SK-N-SH treated with all-trans-retinoic acid at 6 μM for 48 hours (cell line): ENCODE results near the gene CACNA1A.

Experiments
- ATAC-seq: fragments of 200-7000 bp; cut with Tn5 transposase; 3 replicates; pipeline ENCODE4 v1.9.1; 2020; ENCODE audit warnings: mild to moderate bottlenecking, moderate library complexity
- ARNTL ChIP-seq: fragments of 450-650 bp; formaldehyde crosslinking; IDR thresholded peaks from 2 replicates; pipeline ENCODE4 v1.5.0; 2020; ENCODE audit warnings: low read depth, mild to moderate bottlenecking, moderate library complexity, borderline replicate concordance
- BACH2 ChIP-seq: fragments of 250-450 bp; sonication (Bioruptor Pico); IDR thresholded peaks from 2 replicates; pipeline ENCODE4 v1.9.0; 2021; ENCODE audit warnings: mild to moderate bottlenecking, borderline replicate concordance
- CSDC2 ChIP-seq: fragments of 250-450 bp; sonication (Bioruptor Pico); IDR thresholded peaks from 2 replicates; pipeline ENCODE4 v1.5.0; 2020; ENCODE audit warnings: mild to moderate bottlenecking, moderate library complexity
- ESRRG ChIP-seq: fragments of 250-450 bp; sonication (Bioruptor Pico); IDR thresholded peaks from 2 replicates; pipeline ENCODE4 v1.6.1; 2021; ENCODE audit warnings: mild to moderate bottlenecking
- GLIS3 ChIP-seq: fragments of 250-450 bp; sonication (Bioruptor Pico); IDR thresholded peaks from 2 replicates; pipeline ENCODE4 v1.5.0; 2020; ENCODE audit warnings: mild to moderate bottlenecking, moderate library complexity
- ISL1 ChIP-seq: fragments of 250-450 bp; sonication (Bioruptor Pico); IDR thresholded peaks from 2 replicates; pipeline ENCODE4 v2.1.2; 2022; ENCODE audit warnings: mild to moderate bottlenecking, moderate library complexity
- OSR1 ChIP-seq: fragments of 250-450 bp; sonication (Bioruptor Pico); IDR thresholded peaks from 2 replicates; pipeline ENCODE4 v1.8.0; 2022; ENCODE audit warnings: moderate library complexity, mild to moderate bottlenecking, inconsistent platforms
- PPARA ChIP-seq: fragments of 250-450 bp; sonication (Bioruptor Pico); IDR thresholded peaks from 2 replicates; pipeline ENCODE4 v1.5.0; 2020; ENCODE audit warnings: mild to moderate bottlenecking, borderline replicate concordance
- RARB ChIP-seq: fragments of 250-450 bp; sonication (Bioruptor Pico); IDR thresholded peaks from 2 replicates; pipeline ENCODE4 v1.8.0; 2021; ENCODE audit warnings: mild to moderate bottlenecking, moderate library complexity
- SNAI2 ChIP-seq: fragments of 250-450 bp; sonication (Bioruptor Pico); IDR thresholded peaks from 2 replicates; pipeline ENCODE4 v1.5.0; 2020; ENCODE audit warnings: mild to moderate bottlenecking, moderate library complexity
- TCF4 ChIP-seq: fragments of 250-450 bp; sonication (Bioruptor Pico); IDR thresholded peaks from 2 replicates; pipeline ENCODE4 v1.8.0; 2021; ENCODE audit warnings: mild to moderate bottlenecking, moderate library complexity, borderline replicate concordance
- TOX ChIP-seq: fragments of 250-450 bp; sonication (Bioruptor Pico); IDR thresholded peaks from 2 replicates; pipeline ENCODE4 v1.8.0; 2021; ENCODE audit warnings: mild to moderate bottlenecking, moderate library complexity, borderline replicate concordance
- ZC3H10 ChIP-seq: fragments of 250-450 bp; sonication (Bioruptor Pico); IDR thresholded peaks from 2 replicates; pipeline ENCODE4 v1.5.1; 2021; ENCODE audit warnings: mild to moderate bottlenecking, moderate library complexity
- ZFP3 ChIP-seq: fragments of 250-450 bp; sonication (Bioruptor Pico); IDR thresholded peaks from 2 replicates; pipeline ENCODE4 v1.5.0; 2020; ENCODE audit warnings: mild to moderate bottlenecking, moderate library complexity
- ZNF565 ChIP-seq: fragments of 450-650 bp; formaldehyde crosslinking; conservative IDR thresholded peaks from 2 replicates; pipeline ENCODE4 v1.5.0; 2020; ENCODE audit warnings: low read depth, mild to moderate bottlenecking, moderate library complexity
- ZNF70 ChIP-seq: fragments of 450-650 bp; formaldehyde crosslinking; IDR thresholded peaks from 2 replicates; pipeline ENCODE4 v1.5.0; 2020; ENCODE audit warnings: mild to moderate bottlenecking, moderate library complexity
- ZNF8 ChIP-seq: fragments of 450-650 bp; formaldehyde crosslinking; IDR thresholded peaks from 2 replicates; pipeline ENCODE4 v1.5.0; 2020; ENCODE audit warnings: mild to moderate bottlenecking, moderate library complexity
- TF ChIP-seq, protein P1 (sequence below): fragments of 250-450 bp; sonication (Bioruptor Pico); IDR thresholded peaks from 2 replicates; pipeline ENCODE4 v1.5.1; 2020; ENCODE audit warnings: low read depth, mild to moderate bottlenecking, moderate library complexity
- TF ChIP-seq, protein P2 (sequence below): fragments of 250-450 bp; sonication (Bioruptor Pico); IDR thresholded peaks from 2 replicates; pipeline ENCODE4 v1.5.1; 2021; ENCODE audit warnings: mild to moderate bottlenecking, moderate library complexity
- TF ChIP-seq, protein P3 (sequence below): fragments of 250-450 bp; sonication (Bioruptor Pico); IDR thresholded peaks from 2 replicates; pipeline ENCODE4 v1.8.0; 2020; ENCODE audit warnings: mild to moderate bottlenecking, moderate library complexity, borderline replicate concordance
- TF ChIP-seq, protein P4 (sequence below): fragments of 250-450 bp; sonication (Bioruptor Pico); IDR thresholded peaks from 2 replicates; pipeline ENCODE4 v1.8.0; 2021; ENCODE audit warnings: low read depth, mild to moderate bottlenecking, moderate library complexity, borderline replicate concordance

Gene CACNA1A

DNA sequence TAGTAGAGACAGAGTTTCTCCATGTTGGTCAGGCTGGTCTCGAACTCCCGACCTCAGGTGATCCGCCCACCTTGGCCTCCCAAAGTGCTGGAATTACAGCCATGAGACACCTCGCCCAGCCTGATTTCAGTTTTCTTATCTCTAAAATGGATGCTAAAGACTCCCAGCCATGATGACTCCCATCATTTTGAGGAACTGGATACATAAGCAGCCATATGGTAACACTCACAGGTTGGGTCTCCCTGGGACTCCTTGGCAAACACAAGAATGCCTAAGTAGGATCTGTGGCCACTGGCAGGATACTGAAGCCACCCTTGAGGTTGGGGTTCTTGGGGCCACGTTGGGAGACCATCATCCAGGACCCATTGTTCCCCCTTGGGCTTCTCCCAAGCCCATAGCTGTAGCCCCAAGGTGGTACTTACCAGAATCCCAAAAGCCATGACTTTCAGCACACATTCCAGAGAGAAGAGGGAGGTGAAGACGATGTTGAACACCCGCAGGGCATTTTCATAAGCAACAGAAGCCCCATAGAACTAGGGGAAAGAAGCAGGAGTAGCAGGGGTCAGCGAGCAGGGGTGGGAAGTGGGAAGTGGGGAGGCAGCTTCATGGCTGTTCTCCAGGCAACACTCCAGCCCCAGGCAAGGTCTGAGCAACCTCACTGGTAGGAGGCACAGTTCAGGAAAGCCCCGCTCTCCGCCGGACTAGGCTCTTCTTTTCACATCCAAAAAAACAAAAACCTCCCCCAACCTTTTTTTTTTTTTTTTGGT lies 253.5 kb downstream of the CACNA1A start:
- no peak for TF ChIP-seq ZNF8 (CRISPR knock-in tag)
- TF ChIP-seq ESRRG (CRISPR knock-in tag): no peak
- ATAC-seq: no peak

DNA sequence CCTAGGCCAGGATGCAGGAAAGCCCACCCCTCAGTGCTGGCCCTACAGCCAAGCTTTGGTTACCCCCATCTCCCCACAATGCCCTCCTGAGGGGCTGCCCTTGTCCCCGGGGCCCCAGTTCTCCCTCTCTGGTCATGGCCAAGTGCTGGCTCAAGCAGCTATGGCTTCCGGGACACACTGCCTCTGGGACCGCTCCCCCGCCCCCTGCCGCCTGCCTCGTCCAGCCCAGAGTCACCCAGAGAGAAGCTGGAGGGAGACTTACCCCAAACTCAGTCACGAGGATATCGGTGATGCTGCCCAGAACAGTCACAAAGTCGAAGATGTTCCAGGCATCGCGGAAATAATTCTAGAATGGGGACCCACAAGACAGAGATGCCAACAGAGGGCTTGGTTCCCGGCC lies 261.4 kb downstream of the CACNA1A start:
- ATAC-seq: no peak

DNA sequence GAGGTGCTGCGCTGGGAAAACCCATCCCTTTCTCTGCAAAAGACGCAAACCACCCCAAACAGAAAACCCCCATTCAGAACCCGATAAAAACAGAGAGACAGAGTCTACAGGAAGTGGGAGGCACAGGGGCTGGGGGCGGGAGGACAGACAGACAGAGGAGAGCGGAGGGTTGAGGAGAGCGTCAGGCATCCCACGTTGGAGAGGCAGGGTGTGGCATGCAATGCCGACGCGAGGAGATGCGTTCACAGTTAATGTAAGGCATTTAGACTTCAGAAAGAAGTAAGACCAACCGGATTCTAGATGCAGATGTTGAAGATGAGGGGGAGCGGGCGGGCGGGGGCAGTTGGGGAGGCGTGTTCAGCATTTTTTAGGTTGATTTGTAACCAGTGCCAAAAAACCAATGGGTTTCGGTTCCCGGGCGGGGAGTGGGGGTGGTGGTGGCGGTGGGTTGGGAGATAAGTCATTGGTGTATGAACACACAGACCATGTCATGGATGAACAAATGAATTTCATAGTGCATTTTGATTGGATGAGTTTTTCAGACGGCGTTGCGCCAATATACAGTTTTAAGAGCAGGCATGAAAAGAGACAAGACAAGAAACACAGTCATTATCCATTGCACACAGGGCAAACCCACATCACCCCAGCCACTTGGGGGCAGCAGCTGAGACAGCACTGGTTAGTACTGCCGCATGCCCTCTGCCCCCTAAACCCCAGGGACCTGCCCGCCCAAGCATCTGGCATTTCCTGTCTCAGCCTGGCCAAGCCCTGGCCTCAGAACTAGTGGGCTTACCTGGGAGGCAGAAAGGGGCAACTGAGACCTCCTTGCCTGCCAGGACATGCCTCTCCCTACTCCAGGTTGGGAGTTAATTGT lies 264.8 kb downstream of the CACNA1A start:
- no peak for ATAC-seq
- TF ChIP-seq, protein P1, sequence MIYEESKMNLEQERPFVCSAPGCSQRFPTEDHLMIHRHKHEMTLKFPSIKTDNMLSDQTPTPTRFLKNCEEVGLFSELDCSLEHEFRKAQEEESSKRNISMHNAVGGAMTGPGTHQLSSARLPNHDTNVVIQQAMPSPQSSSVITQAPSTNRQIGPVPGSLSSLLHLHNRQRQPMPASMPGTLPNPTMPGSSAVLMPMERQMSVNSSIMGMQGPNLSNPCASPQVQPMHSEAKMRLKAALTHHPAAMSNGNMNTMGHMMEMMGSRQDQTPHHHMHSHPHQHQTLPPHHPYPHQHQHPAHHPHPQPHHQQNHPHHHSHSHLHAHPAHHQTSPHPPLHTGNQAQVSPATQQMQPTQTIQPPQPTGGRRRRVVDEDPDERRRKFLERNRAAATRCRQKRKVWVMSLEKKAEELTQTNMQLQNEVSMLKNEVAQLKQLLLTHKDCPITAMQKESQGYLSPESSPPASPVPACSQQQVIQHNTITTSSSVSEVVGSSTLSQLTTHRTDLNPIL (CRISPR knock-in tag): no peak
- no peak for TF ChIP-seq RARB (CRISPR knock-in tag)
- TF ChIP-seq, protein P2, sequence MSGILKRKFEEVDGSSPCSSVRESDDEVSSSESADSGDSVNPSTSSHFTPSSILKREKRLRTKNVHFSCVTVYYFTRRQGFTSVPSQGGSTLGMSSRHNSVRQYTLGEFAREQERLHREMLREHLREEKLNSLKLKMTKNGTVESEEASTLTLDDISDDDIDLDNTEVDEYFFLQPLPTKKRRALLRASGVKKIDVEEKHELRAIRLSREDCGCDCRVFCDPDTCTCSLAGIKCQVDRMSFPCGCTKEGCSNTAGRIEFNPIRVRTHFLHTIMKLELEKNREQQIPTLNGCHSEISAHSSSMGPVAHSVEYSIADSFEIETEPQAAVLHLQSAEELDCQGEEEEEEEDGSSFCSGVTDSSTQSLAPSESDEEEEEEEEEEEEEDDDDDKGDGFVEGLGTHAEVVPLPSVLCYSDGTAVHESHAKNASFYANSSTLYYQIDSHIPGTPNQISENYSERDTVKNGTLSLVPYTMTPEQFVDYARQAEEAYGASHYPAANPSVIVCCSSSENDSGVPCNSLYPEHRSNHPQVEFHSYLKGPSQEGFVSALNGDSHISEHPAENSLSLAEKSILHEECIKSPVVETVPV (CRISPR knock-in tag): no peak
- no peak for TF ChIP-seq TOX (CRISPR knock-in tag)
- TF ChIP-seq, protein P3, sequence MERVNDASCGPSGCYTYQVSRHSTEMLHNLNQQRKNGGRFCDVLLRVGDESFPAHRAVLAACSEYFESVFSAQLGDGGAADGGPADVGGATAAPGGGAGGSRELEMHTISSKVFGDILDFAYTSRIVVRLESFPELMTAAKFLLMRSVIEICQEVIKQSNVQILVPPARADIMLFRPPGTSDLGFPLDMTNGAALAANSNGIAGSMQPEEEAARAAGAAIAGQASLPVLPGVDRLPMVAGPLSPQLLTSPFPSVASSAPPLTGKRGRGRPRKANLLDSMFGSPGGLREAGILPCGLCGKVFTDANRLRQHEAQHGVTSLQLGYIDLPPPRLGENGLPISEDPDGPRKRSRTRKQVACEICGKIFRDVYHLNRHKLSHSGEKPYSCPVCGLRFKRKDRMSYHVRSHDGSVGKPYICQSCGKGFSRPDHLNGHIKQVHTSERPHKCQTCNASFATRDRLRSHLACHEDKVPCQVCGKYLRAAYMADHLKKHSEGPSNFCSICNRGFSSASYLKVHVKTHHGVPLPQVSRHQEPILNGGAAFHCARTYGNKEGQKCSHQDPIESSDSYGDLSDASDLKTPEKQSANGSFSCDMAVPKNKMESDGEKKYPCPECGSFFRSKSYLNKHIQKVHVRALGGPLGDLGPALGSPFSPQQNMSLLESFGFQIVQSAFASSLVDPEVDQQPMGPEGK (CRISPR knock-in tag): no peak
- no peak for TF ChIP-seq ZNF8 (CRISPR knock-in tag)
- TF ChIP-seq SNAI2 (CRISPR knock-in tag): no peak
- no peak for TF ChIP-seq ZC3H10 (CRISPR knock-in tag)
- TF ChIP-seq, protein P4, sequence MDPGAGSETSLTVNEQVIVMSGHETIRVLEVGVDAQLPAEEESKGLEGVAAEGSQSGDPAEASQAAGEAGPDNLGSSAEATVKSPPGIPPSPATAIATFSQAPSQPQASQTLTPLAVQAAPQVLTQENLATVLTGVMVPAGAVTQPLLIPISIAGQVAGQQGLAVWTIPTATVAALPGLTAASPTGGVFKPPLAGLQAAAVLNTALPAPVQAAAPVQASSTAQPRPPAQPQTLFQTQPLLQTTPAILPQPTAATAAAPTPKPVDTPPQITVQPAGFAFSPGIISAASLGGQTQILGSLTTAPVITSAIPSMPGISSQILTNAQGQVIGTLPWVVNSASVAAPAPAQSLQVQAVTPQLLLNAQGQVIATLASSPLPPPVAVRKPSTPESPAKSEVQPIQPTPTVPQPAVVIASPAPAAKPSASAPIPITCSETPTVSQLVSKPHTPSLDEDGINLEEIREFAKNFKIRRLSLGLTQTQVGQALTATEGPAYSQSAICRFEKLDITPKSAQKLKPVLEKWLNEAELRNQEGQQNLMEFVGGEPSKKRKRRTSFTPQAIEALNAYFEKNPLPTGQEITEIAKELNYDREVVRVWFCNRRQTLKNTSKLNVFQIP (CRISPR knock-in tag): no peak
- no peak for TF ChIP-seq ZNF70 (CRISPR knock-in tag)
- no peak for TF ChIP-seq OSR1 (CRISPR knock-in tag)
- TF ChIP-seq, all 23 proteins: peak for 0

More for the DNA sequence above, 261.4 kb downstream of the CACNA1A start:
- no peak for TF ChIP-seq PPARA
- TF ChIP-seq ZC3H10 (CRISPR knock-in tag): no peak
- TF ChIP-seq TCF4 (CRISPR knock-in tag): no peak
- TF ChIP-seq ZNF565 (CRISPR knock-in tag): no peak
- TF ChIP-seq ISL1: no peak
- TF ChIP-seq, protein P1 (CRISPR knock-in tag): no peak
- TF ChIP-seq SNAI2 (CRISPR knock-in tag): no peak
- TF ChIP-seq BACH2 (CRISPR knock-in tag): no peak
- TF ChIP-seq RARB (CRISPR knock-in tag): no peak
- no peak for TF ChIP-seq ZNF70 (CRISPR knock-in tag)
- TF ChIP-seq, protein P4 (CRISPR knock-in tag): no peak
- no peak for TF ChIP-seq ARNTL
- no peak for TF ChIP-seq GLIS3 (CRISPR knock-in tag)
- TF ChIP-seq, protein P3 (CRISPR knock-in tag): no peak
- no peak for TF ChIP-seq CSDC2 (CRISPR knock-in tag)
- no peak for TF ChIP-seq ESRRG (CRISPR knock-in tag)
- no peak for TF ChIP-seq OSR1 (CRISPR knock-in tag)
- TF ChIP-seq ZFP3: no peak
- TF ChIP-seq, protein P2 (CRISPR knock-in tag): no peak
- TF ChIP-seq TOX (CRISPR knock-in tag): no peak
